ENCODE data around the gene SH3BGR.

The SH3BGR gene

DNA sequence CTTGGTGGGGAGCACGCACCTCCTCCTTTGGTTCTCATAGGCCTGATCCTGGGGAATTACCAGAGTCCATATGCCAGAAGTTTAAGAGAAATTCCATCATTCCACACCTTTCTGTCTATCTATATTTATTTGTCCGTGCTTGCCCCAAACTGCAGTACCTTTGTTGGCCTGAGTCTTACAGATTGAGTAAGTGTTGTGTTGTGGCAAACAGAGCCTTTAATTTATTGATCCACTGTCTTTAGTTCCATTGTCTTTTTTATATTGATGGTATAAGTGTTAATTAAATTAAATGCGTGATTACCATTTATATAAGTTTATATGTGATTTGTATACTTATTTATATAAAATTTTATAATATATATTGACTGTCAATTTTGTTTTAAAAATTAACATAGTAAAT lies 4.9 kb downstream of the SH3BGR start:
- no peak for DNase-seq (ENCODE audit: low read depth)

DNA sequence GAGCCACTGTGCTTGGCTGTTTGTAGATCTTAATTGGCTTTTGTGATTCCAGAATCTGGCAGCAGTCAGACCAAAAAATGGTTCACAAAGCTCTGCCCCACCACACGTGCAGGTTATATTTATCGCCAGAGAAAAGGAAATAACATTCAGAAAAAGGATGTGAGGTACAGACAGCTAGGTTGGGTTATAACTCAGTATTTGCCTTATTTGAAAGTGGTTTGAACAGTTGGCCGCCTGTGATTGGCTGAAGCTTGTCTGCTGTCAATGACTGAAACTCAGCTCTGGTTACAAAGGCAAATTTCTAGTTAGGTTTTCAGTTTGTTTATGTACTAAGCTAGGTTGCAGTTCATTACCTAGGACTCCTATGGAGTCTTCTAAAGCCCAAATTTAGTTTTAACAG lies 9.6 kb downstream of the SH3BGR start:
- DNase-seq (ENCODE audit: low read depth), result no peak

DNA sequence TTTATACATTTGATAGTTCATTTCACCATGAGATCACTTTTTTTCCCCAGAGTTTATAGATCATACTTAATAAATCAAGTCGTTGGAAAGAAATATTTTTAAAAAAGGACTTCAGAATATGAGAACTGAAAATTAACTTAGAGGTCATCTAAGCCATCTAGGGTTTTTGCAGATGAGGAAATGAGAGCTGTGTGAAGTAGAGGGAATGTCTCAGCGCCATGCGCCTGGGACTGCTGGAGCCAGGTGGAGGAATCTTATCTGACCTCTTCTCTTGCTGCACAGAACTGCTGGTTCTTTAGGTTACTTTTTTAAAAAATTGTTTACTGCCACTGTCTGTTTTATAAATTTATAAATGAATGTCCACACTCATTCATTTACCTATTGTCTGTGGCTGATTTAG lies 11.5 kb downstream of the SH3BGR start:
- DNase-seq (ENCODE audit: low read depth), result no peak

GRCh38 chr21:39466584-39466983 lies 14.8 kb downstream of the SH3BGR start:
- DNase-seq (ENCODE audit: low read depth), result no peak

GRCh38 chr21:39467746-39468145 lies 16.0 kb downstream of the SH3BGR start:
- DNase-seq (ENCODE audit: low read depth), result no peak

DNA sequence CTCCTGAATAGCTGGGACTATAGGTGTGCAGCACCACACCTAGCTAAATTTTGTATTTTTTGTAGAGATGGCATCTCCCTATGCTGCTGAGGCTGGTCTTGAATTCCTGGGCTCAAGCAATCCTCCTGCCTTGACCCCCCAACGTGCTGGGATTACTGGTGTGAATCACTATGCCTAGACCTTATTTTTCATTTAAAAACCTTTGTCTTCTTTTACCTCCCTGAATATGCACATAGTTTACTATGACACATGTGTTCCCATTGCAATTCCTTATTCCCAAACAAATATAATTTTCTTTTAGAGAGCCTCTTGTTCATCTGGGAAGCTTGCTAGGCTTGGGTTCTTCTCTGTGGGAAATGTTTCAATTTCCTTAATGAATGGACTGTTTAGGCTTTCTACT lies 16.8 kb downstream of the SH3BGR start:
- DNase-seq (ENCODE audit: low read depth), result no peak

DNA sequence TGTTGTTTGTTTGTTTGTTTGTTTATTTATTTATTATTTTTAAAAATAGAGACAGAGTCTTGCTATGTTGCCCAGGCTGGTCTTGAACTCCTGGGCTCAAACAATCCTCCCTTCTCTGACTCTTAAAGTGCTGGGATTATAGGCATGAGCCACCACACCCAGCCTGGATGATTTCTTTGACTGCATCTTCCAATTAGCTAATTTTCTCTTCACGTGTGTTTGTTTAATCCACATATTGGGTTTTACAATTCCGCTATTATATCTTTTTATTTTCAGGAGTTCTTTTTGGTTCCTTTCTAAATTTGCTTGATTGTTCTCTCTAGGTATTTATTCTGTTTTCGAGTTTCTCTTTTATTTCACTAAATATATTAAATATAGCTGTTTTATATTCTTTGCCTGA lies 19.8 kb downstream of the SH3BGR start:
- DNase-seq (ENCODE audit: low read depth), result no peak

DNA sequence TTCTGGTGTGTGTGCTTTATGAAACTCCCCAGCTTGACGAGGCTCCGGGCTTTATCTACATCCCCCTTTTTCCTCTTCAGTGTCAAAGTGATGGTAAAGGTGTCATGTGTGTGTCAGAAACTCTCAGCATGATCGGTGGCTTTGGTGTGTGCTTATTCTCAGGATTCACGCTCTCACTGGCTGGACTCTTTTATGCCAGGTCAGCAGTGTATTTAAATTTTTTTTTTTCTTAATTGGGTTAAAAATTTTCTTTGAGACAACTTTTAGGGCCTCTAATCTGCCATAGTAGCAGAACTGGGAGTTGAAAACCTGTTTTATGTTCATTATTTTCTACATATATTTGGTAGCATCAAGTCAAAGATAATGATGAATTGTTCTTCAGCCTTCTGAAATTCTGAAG lies 21.0 kb downstream of the SH3BGR start:
- no peak for DNase-seq (ENCODE audit: low read depth)

GRCh38 chr21:39474611-39475010 lies 22.8 kb downstream of the SH3BGR start:
- no peak for DNase-seq (ENCODE audit: low read depth)

DNA sequence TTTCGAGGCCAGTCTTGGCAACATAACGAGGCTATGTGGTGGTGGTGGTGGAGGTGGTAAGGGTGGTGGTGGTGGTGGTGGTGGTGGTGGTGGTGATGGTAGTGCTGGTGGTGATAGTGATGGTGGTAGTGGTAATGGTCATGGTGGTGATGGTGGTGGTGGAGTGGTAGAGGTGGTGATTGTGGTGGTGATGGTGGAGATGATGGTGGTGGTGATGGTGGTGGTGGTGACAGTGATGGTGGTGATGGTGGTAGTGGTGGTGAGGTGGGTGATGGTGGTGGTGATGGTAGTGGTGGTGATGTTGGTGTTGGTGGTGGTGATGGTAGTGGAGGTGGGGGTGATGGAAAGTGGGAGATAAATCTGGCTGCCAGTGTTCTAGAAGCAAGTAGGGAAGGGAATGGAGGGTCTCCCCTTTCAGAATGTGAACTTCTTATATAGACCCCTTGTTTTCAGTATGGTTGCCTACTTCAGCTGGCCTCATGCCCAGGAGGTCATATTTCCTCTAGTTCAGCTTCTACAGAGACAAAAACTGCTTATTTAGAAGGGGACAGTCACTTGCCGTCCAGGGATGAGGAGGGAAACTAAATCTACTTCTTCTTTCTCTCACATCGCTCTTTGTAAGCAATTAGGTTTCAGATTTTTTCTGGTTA lies 27.5 kb downstream of the SH3BGR start:
- DNase-seq (ENCODE audit: low read depth), result no peak

GRCh38 chr21:39479814-39480182 lies 28.0 kb downstream of the SH3BGR start:
- no peak for DNase-seq (ENCODE audit: low read depth)

GRCh38 chr21:39480271-39480670 lies 28.5 kb downstream of the SH3BGR start:
- DNase-seq (ENCODE audit: low read depth), result no peak

DNA sequence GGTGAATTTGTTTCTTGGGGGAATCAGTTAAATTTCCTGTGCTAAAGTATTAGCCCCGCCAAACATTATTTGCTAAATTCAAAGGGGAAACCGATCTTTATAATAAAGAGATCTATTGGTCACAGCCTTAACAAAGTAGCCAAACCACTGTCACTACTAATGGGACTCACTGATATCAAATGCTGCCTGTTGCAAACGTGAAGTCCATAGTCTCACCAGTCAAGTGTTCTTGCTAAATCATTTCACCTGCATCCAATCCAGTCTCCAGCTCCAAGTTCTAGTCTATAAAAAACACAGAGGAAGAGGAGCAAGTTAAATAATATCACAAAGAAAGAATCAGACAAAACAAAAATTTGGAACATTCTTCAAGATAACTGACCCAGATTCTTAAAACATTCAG lies 30.1 kb downstream of the SH3BGR start:
- DNase-seq (ENCODE audit: low read depth), result no peak

DNA sequence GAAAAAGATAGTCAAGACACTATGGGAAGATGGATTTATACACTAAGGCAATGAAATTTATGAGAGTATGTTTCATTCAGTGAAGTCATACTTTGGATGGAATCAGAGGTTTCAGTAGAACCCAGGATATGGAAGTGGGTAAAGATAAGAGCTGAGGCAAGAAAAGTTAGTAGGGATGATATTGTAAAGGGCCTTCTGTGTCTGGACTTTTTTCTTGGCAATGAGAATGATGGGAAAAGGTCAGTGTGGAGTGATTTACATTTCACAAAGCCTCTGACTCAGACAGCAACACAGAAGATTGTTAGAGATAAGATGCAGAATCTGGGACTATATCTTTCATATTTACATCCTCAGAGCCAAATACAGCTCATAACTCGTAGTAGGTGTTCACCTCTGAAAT lies 32.1 kb downstream of the SH3BGR start:
- no peak for DNase-seq (ENCODE audit: low read depth)

DNA sequence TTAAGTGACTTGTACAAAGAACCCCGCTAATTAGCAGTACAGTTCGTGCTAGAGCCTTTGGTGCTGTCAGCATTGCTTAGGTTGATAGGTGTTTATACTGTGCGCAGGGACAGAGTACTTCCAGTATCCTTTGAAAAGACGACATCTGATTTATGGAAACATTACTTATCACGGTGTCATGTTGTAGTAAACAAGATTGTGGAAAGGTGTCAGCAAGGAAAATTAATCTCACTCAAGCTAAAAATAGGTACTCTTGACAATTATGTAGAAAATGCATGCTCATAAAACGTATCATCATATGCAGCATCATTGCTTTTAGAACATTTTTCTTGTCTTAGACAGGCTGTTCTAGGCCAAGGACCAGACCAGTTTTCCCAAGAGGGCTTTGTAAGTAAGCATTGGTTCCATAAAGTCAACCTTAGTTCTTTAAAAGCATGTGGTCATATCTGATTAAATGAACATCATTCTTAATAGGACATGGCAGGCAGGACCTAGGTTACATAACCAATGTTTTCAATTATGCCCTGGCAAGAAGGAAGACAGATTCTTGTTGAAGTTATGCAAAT lies 33.0 kb downstream of the SH3BGR start:
- DNase-seq (ENCODE audit: low read depth), result peak; percentile 3

DNA sequence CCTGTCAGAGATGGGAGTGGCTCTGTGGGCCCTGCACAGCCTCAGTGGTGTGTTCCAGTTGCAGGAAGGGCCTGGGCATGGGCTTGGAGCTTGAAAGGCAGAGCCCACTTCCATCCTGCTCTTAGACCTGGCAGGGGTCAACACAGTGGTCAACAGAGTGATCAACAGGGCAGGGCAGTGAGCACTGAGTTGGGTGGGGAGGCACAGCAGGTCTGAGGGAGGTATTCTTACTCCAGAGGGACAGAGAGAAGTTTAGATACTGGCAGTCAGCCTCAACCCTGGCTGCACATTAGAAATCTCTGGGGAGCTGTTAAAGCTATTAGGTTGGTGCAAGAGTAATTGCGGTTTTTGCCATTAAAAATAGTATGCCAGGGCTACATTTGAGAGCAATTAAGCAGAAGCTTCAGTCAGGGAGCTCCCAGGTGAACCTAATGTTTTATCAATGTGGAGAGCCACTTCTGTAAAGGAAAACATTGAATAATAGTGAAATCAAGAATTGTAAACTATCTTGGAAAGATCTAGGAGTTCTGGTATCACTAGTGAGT lies 37.7 kb downstream of the SH3BGR start:
- no peak for DNase-seq (ENCODE audit: low read depth)

DNA sequence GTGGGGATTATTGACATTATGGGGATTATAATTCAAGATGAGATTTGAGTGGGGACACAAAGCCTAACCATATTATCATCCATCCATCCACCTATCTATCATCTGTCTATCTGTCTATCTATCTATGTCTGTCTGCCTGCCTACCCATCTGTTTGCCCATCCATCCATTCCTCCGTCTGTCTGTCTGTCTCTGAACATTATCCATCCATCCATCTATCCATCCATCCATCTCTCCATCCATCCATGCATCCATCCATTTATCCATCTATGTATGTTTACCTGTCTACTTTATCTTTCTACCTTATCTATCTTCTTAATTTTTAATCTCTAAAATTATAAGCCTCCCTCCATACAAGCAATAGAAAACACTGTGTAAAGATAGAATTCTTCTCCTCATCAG lies 47.4 kb downstream of the SH3BGR start:
- no peak for DNase-seq (ENCODE audit: low read depth)

GRCh38 chr21:39502631-39503030 lies 50.9 kb downstream of the SH3BGR start:
- DNase-seq (ENCODE audit: low read depth), result no peak

GRCh38 chr21:39503123-39503762 lies 51.5 kb downstream of the SH3BGR start:
- no peak for DNase-seq (ENCODE audit: low read depth)

GRCh38 chr21:39504230-39504629 lies 52.5 kb downstream of the SH3BGR start:
- no peak for DNase-seq (ENCODE audit: low read depth)

DNA sequence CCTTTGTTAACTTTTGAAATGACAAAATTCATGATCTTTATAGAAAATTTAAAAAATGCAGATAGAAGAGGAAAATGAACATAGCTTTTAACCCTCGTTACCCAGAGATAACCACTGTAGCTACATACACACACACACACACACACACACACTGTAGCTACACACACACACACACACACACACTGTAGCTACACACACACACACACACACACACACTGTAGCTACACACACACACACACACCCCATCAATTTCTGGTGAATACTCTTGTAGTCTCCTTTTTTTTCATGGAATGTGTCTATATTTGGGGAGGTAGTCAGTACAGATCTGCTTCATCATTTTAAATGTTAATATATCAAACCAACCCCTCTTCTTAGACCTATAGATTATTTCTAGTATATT lies 58.5 kb downstream of the SH3BGR start:
- no peak for DNase-seq (ENCODE audit: low read depth)

DNA sequence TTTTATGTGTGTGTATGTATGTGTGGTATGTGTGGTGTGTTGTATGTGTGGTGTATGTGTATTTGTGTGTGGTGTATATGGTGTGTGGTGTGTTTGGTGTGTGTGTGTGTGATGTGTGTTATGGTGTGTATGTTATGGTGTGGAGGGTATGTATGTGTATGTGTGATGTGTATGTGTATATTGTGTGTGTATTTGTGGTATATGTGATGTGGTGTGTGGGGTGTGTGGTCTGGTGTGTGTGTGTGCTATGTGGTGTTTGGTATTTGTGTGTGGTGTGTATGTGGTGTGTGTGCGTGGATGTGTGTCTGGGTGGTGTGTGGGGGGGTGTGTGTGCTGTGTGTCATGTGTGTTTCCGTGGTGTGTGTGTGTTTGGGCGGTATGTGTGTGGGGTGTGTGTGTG lies 59.3 kb downstream of the SH3BGR start:
- no peak for DNase-seq (ENCODE audit: low read depth)

DNA sequence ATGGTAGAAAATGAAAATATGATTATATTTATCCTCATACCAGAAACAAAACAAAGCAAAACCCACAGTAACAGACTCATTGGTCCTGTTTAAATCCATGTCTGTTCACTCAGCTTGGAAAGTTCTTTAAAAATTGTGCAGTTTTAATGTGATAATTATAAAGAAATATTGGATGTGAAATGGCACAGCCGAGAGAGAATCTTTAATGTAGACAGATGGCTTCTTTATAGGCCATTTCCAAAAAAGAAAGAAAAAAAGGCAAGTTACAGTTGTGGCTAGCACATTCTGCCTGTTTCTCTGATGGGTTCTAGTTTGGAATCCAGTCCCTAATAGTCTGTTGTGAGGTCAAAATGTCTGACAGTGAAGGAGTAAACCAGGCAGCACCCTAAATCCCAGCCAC lies 62.0 kb downstream of the SH3BGR start:
- no peak for DNase-seq (ENCODE audit: low read depth)
